K562 (cell line): ENCODE results near the gene CEL. TPM values are rescaled to one million over a fixed set of nuclear protein-coding genes. Genes with fewer than 3 reads are reported as not detected.

Experiments used
- ATAC-seq: fragments of 200-7000 bp; cut with Tn5 transposase; 3 replicates; pipeline ENCODE4 v1.9.1; 2020; ENCODE audit warnings: moderate library complexity
- BruUV-seq: library from RNA; stranded (reverse); fragments of 400-500 nt; replicated peaks from 2 replicates; lab custom pipeline; 2021; lab: Mats Ljungman, UMichigan
- CTCF ChIA-PET: fragments of 300-600 bp; formaldehyde crosslinking; extraction: SDS; loops from one replicate; lab custom pipeline; 2021; ENCODE audit warnings: low intra/inter-chr PET ratio; lab: Yijun Ruan, JAX
- POLR2A ChIA-PET: fragments of 300-600, 350-650 bp; sonication (Branson Sonifier 250); formaldehyde crosslinking; extraction: SDS; loops from one replicate; lab custom pipeline; 2021; ENCODE audit warnings: antibody characterized with exemption, inconsistent platforms; lab: Yijun Ruan, JAX
- DNase-seq, 4 experiments: peaks; one replicate each; pipeline versions ENCODE4 v3.0.0 to v3.0.0-alpha.2; 2011 to 2018; ENCODE audit warnings: low spot score in 3 of 4, mixed read lengths in 3 of 4; ENCODE audit errors: extremely low read depth in 1 of 4
- FAIRE-seq: peaks from 2 replicates; lab custom pipeline; 2011; peaks lifted over from hg19 to GRCh38; lab: Jason Lieb, UNC
- H2AFZ ChIP-seq: 2 replicates; pipeline ENCODE4 v1.6.0; 2011; ENCODE audit warnings: low read depth, low read length, control low read depth, inconsistent platforms
- H3K27ac ChIP-seq: fragments of 200-600 bp; 3 replicates; pipeline ENCODE4 v1.8.0; 2011; ENCODE audit warnings: low read depth, mild to moderate bottlenecking, control low read depth, inconsistent platforms, low read length, moderate library complexity, mixed read lengths; ENCODE audit errors: extremely low read depth
- H3K27me3 ChIP-seq, 2 experiments: fragments of 300-600 bp in 1 of 2; 2 replicates in 1 of 2; 3 replicates in 1 of 2; pipeline versions ENCODE4 v1.6.0 to v1.8.0; 2011; ENCODE audit warnings: inconsistent platforms in 2 of 2, low read length in 2 of 2, mild to moderate bottlenecking in 1 of 2, mixed read lengths in 1 of 2, moderate library complexity in 1 of 2; ENCODE audit not compliant: control insufficient read depth in 2 of 2, insufficient read depth in 2 of 2
- H3K36me3 ChIP-seq: fragments of 300-600 bp; 3 replicates; pipeline ENCODE4 v1.8.0; 2011; ENCODE audit warnings: mild to moderate bottlenecking, low read length, inconsistent platforms; ENCODE audit not compliant: control insufficient read depth, insufficient read depth
- H3K4me1 ChIP-seq, 2 experiments: fragments of 200-600 bp in 1 of 2; replicated peaks in 1 of 2; 2 replicates in 1 of 2; 3 replicates in 1 of 2; pipeline versions ENCODE4 v1.5.1 to v1.8.0; 2011; ENCODE audit warnings: inconsistent platforms in 2 of 2, low read length in 2 of 2, mild to moderate bottlenecking in 1 of 2, mixed read lengths in 1 of 2, moderate library complexity in 1 of 2; ENCODE audit not compliant: control insufficient read depth in 2 of 2, insufficient read depth in 2 of 2
- H3K4me2 ChIP-seq: 2 replicates; pipeline ENCODE4 v1.6.1; 2011; ENCODE audit warnings: low read length, control low read depth, inconsistent platforms, mixed read lengths; ENCODE audit not compliant: insufficient read depth
- H3K4me3 ChIP-seq: fragments of 200-600 bp; sonication (generic), shearing (Covaris generic); 2 replicates; pipeline ENCODE4 v1.5.1; 2016; ENCODE audit warnings: control low read depth, inconsistent platforms
- H3K79me2 ChIP-seq: fragments of 200-600 bp; 3 replicates; pipeline ENCODE4 v1.8.0; 2011; ENCODE audit warnings: low read length, inconsistent platforms; ENCODE audit not compliant: control insufficient read depth, insufficient read depth
- H3K9ac ChIP-seq, 2 experiments: 2 replicates each; pipeline versions ENCODE4 v1.6.0 to v1.6.1; 2011; ENCODE audit warnings: low read depth in 2 of 2, low read length in 2 of 2, control low read depth in 1 of 2, inconsistent platforms in 1 of 2, mild to moderate bottlenecking in 1 of 2, mixed read lengths in 1 of 2; ENCODE audit not compliant: insufficient read depth in 1 of 2
- H3K9me1 ChIP-seq: one replicate; pipeline ENCODE4 v1.6.0; 2011; ENCODE audit warnings: inconsistent platforms, mild to moderate bottlenecking, low read length, moderate library complexity; ENCODE audit not compliant: control insufficient read depth, insufficient read depth
- H3K9me3 ChIP-seq: replicated peaks from 2 replicates; pipeline ENCODE4 v1.5.1; 2011; ENCODE audit warnings: low read depth, low read length, inconsistent platforms; ENCODE audit not compliant: control insufficient read depth, insufficient read depth
- H4K20me1 ChIP-seq: replicated peaks from 2 replicates; pipeline ENCODE4 v1.6.1; 2011; ENCODE audit warnings: low read length, inconsistent platforms, mixed read lengths; ENCODE audit not compliant: control insufficient read depth, insufficient read depth
- E4F1 ChIP-seq: fragments of 250-450 bp; sonication (Bioruptor Pico); IDR thresholded peaks from 2 replicates; pipeline ENCODE4 v1.5.0; 2021; ENCODE audit warnings: mild to moderate bottlenecking, borderline replicate concordance
- FOXJ3 ChIP-seq: sonication (generic); formaldehyde crosslinking; IDR thresholded peaks from 2 replicates; pipeline ENCODE4 v1.4.0; 2020; ENCODE audit warnings: mild to moderate bottlenecking, missing genetic modification reagents
- NCOA4 ChIP-seq: fragments of 450-650 bp; IDR thresholded peaks from 2 replicates; pipeline ENCODE4 v1.6.1; 2018; ENCODE audit warnings: mild to moderate bottlenecking; ENCODE audit not compliant: partially characterized antibody
- NFYB ChIP-seq: IDR thresholded peaks from 2 replicates; pipeline ENCODE4 v1.6.1; 2011; ENCODE audit warnings: mild to moderate bottlenecking, moderate library complexity; ENCODE audit not compliant: insufficient read length; ENCODE audit errors: extremely low read depth
- PRDM10 ChIP-seq: fragments of 450-650 bp; IDR thresholded peaks from 2 replicates; pipeline ENCODE4 v1.6.1; 2018; ENCODE audit not compliant: partially characterized antibody
- SRSF7 ChIP-seq: fragments of 200-400 bp; formaldehyde crosslinking; optimal IDR thresholded peaks from 2 replicates; pipeline ENCODE3; 2017; ENCODE audit warnings: mild to moderate bottlenecking, low read depth, low read length
- ZBTB26 ChIP-seq: fragments of 450-650 bp; formaldehyde crosslinking; IDR thresholded peaks from 2 replicates; pipeline ENCODE4 v1.4.0; 2022; ENCODE audit warnings: missing genetic modification characterization
- ZNF184 ChIP-seq: sonication (generic); formaldehyde crosslinking; IDR thresholded peaks from 2 replicates; pipeline ENCODE4 v1.5.0; 2020; ENCODE audit warnings: missing genetic modification reagents
- ZNF592 ChIP-seq: fragments of 450-650 bp; IDR thresholded peaks from 2 replicates; pipeline ENCODE4 v1.6.1; 2017; ENCODE audit warnings: antibody characterized with exemption, mild to moderate bottlenecking
- WGBS: fragments of 100-300 bp; shearing (Covaris generic); methylation state at CpG from one replicate; pipeline ENCODE4 v1.1.6; 2016; ENCODE audit warnings: low coverage, mixed read lengths; ENCODE audit not compliant: insufficient coverage; ENCODE audit errors: missing lambda C conversion rate; 5-methylcytosine and 5-hydroxymethylcytosine counted together
- in situ Hi-C: fragments of 300-500 bp; cut with MboI; formaldehyde crosslinking; loops from 4 replicates; pipeline ENCODE4 v1.15.0; 2018; ENCODE audit warnings: inconsistent platforms, mixed read lengths
- intact Hi-C: fragments of 100-400 bp; cut with micrococcal nuclease; formaldehyde crosslinking; loops from 2 replicates; pipeline ENCODE4 v1.14.2; 2022
- polyA plus RNA-seq, 8 experiments: library from polyadenylated mRNA; depleted of rRNA in 4 of 8; stranded (reverse) in 5 of 8; unstranded in 3 of 8; fragments of >200 nt; fragmentation: Nextera tagmentation in 2 of 8; fragmentation: Illumina TruSeq in 1 of 8; extraction: Ambion mirVana in 2 of 8; extraction: Trizol in 1 of 8; gene quantifications; 2 replicates each; pipeline versions ENCODE4 v1.2.1 to v1.2.3, GENCODE V29; 2011 to 2014; ENCODE audit warnings: inconsistent platforms in 1 of 8, missing spikeins in 1 of 8
- total RNA-seq, 7 experiments: library from RNA; depleted of rRNA in 6 of 7; stranded (reverse); fragments of >200 nt in 6 of 7; fragmentation: Illumina TruSeq in 2 of 7; extraction: Trizol in 2 of 7; gene quantifications; 2 replicates each; pipeline versions ENCODE4 v1.2.1 to v1.2.3, GENCODE V29; 2011 to 2021; ENCODE audit warnings: low replicate concordance in 1 of 7

Gene CEL
- total and polyA plus RNA-seq, 9 of the 15 experiments (the other 6 are each of a cell fraction or from before 2014, with no cell fraction given) = 0.09 to 3.0 (median 0.51) TPM; not detected in 2

- Histone ChIP-seq H3K27ac (no peak overlapping the region), H3K36me3 (no peaks in the 10 kb centered on the region), H3K79me2 (no peaks in the 10 kb centered on the region), H3K9ac (no peak overlapping the region), H3K9me3 (no peaks in the 10 kb centered on the region), H4K20me1 (no peaks in the 10 kb centered on the region; the same call in 1 of the 2 replicates), H3K4me3 (no peak overlapping the region), H3K27me3 (no peaks in the 10 kb centered on the region), H3K4me2 (no peak overlapping the region), H3K4me1 (peaks cover 16 to 47% of the 10 kb centered on the region in 2 experiments), H3K9me1 (no peaks in the 10 kb centered on the region), H2AFZ (no peak overlapping the region)
- no peak for FAIRE-seq
- intact Hi-C loops (no loop called here), in situ Hi-C loops (no loop called here)
- BruUV-seq = no TSS peak
- ATAC-seq = no peak
- ChIA-PET POLR2A (interaction anchor here (0.6 to 1.2 kb wide), 3 partner anchors 10 to 67 kb away, joined by 3 to 5 read pairs (median 4); partner anchors contain the start of gene GTF3C5), CTCF (no interaction called here)
- 60% methylated on average over 13 of the region's 14 CpGs for WGBS
- no peak for DNase-seq
- TF ChIP-seq FOXJ3 (no peak), ZBTB26 (CRISPR knock-in tag) (no peak), ZNF184 (no peak), NFYB (no peak), NCOA4 (no peak), PRDM10 (no peak), ZNF592 (no peak), E4F1 (no peak), SRSF7 (no peak)
Observed at GRCh38 chr9:133063500-133064231, 1.9 kb downstream of the CEL start.
